PC-9 (cell line): ENCODE results near the gene FGF4.

Experiments
- CTCF ChIP-seq: fragments of 200-600 bp; sonication (generic); conservative IDR thresholded peaks from 2 replicates; pipeline ENCODE4 v1.6.1; 2017; ENCODE audit warnings: mixed run types, antibody characterized with exemption, mild to moderate bottlenecking, moderate library complexity
- EZH2 ChIP-seq: fragments of 200-600 bp; sonication (generic); IDR thresholded peaks from 2 replicates; pipeline ENCODE4 v1.8.0; 2017; ENCODE audit warnings: antibody characterized with exemption, low read depth

- TF ChIP-seq CTCF (no peak), EZH2 (no peak)
These were observed 48.7 kb downstream of the FGF4 start for GRCh38 chr11:69726481-69726880.
